Bone marrow (tissue), 2 donors: Measurements from ENCODE around the gene DPAGT1.
A peak's percentile ranks its signal among the peaks of the same experiment; 100 is the strongest.
"Not testable (repeated sequence)": the region's sequence is repeated elsewhere in the genome, so short reads cannot be mapped to it uniquely, and the experiment has no call there.

Experiments
- DNase-seq, 2 donors: peaks; one replicate each; lab custom pipeline; 2025; lab: John Stamatoyannopoulos, UW

DPAGT1 gene

GRCh38 chr11:119115484-119116234 is 14.0 kb upstream of the DPAGT1 start:
- peak in 1 of 2 donors; percentile 39 for DNase-seq

GRCh38 chr11:119114351-119114750 is 12.7 kb upstream of the DPAGT1 start:
- no peak for DNase-seq

- no peak for DNase-seq
Measured at GRCh38 chr11:119113716-119114115, 12.1 kb upstream of the DPAGT1 start.

- DNase-seq, result no peak
Measured at GRCh38 chr11:119112314-119113020, 10.8 kb upstream of the DPAGT1 start.

- DNase-seq, result no peak
Measured at GRCh38 chr11:119111361-119111925, 9.8 kb upstream of the DPAGT1 start.

GRCh38 chr11:119110439-119110838 is 8.8 kb upstream of the DPAGT1 start:
- no peak for DNase-seq

- DNase-seq, result no peak
Measured at GRCh38 chr11:119109843-119110242, 8.2 kb upstream of the DPAGT1 start.

- no peak for DNase-seq
Measured at GRCh38 chr11:119108857-119109221, 7.2 kb upstream of the DPAGT1 start.

- no peak for DNase-seq
Measured at GRCh38 chr11:119108146-119108856, 6.6 kb upstream of the DPAGT1 start.

- no peak for DNase-seq
Measured at GRCh38 chr11:119107538-119108145, 6.0 kb upstream of the DPAGT1 start.

- peak; percentile 58 to 77 for DNase-seq
Measured at GRCh38 chr11:119106564-119107537, 5.2 kb upstream of the DPAGT1 start, which contains the start of gene C2CD2L. C2CD2L (plus strand) TSS chr11:119107344; CDS start chr11:119107742, 398 bp downstream.

GRCh38 chr11:119103793-119104192 is 2.1 kb upstream of the DPAGT1 start:
- DNase-seq, result no peak

GRCh38 chr11:119103161-119103664 is 1.6 kb upstream of the DPAGT1 start:
- not testable (repeated sequence) for DNase-seq

GRCh38 chr11:119100994-119101758 is 477 bp downstream of the DPAGT1 start:
- no peak for DNase-seq

- DNase-seq, result peak in 1 of 2 donors; percentile 3
Measured at GRCh38 chr11:119100246-119100970, 1.2 kb downstream of the DPAGT1 start.

GRCh38 chr11:119099711-119100110 is 1.9 kb downstream of the DPAGT1 start:
- DNase-seq, result no peak

GRCh38 chr11:119095066-119095880 is 6.4 kb downstream of the DPAGT1 start:
- peak; percentile 95 to 99 for DNase-seq

GRCh38 chr11:119094816-119095065 is 6.9 kb downstream of the DPAGT1 start:
- DNase-seq, result peak; percentile 48 to 85
